ENCODE results near the gene FGF4.

Gene FGF4

DNA sequence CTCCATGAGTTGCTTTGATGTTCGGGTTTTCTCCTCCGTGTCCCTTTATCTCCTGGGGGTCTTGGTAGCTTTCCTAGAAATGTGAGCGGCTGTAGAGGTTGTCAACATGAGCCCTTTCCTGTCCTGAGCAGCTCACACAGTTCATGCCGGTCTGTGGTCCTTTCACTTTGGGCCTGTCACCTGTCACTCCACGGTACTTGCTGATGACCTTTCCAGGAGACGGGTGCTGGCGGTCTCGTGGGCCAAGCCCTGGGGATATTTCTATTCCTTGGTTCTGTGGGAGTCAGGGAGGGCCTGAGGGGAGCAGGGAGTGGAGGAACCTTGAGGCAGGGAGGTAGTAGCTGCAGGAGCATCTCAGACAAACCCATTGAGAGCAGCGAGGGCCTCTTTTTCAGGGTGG, 20.9 kb upstream of the FGF4 start:
- Histone ChIP-seq H3K9me3 (ENCODE audit: control insufficient read depth, low read length) (no peaks in the 10 kb centered on the region), H3K4me1 (ENCODE audit: control insufficient read depth, insufficient read depth, low read length, poor library complexity, severe bottlenecking) (peaks cover 12% of the 10 kb centered on the region), H3K27ac (ENCODE audit: low read depth, low read length, severe bottlenecking) (no peak overlapping the region), H3K36me3 (ENCODE audit: control insufficient read depth, insufficient read depth, low read length) (no peaks in the 10 kb centered on the region), H3K4me3 (ENCODE audit: extremely low read depth, insufficient read depth, low read length, poor library complexity, severe bottlenecking) (no peak overlapping the region)
- 88 to 96% methylated on average over 6 to 9 of the region's 9 CpGs for WGBS, 2 experiments (ENCODE audit: insufficient coverage in 2 of 2)

DNA sequence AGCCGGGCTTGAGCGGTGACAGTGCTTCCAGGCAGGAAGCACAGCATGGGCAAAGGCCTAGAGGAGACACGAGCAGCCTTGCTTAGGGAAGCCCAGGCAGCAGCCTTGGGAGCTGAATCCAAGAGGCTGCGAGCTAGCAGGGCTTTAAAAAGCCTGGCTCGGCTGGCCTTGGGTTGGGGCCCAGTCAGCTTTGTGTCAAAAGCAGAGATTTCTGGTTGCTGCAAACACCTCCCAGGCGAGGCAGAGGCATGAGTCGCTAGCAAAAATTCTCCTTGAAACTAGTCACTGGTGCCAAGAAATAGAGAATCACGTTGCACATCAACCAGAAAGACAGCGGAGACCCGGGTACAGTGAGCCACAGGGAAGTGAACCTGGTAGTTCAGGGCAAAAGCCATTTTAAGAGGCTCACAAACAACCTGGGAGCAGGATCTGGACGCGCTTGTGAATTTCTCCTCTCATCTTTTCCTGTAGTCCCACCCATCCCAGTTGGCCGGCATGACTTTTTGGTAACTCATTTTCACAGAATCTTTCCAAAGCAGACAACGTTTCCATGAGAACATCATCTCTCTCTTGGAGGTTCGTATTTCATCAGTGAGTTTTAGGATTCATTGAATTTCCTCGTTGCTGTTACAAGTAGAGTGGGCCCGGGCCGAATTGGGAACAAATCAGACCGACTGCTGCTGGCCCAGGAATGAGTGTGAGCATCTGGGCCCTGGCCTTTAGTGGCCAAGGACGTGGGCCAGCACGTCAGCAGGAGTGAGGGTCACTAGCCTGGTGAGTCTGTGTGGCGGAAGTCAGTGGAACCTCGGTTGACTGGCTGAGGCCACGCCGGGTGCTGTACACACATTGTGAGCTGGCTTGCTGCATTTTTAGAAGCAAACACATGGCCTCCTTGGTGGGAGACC, 16.4 kb upstream of the FGF4 start:
- 92% methylated on average over 23 to 25 of the region's 25 CpGs for WGBS, 2 experiments (ENCODE audit: insufficient coverage in 2 of 2)
- H3K36me3 ChIP-seq (ENCODE audit: control insufficient read depth, insufficient read depth, low read length), result no peaks in the 10 kb centered on the region

DNA sequence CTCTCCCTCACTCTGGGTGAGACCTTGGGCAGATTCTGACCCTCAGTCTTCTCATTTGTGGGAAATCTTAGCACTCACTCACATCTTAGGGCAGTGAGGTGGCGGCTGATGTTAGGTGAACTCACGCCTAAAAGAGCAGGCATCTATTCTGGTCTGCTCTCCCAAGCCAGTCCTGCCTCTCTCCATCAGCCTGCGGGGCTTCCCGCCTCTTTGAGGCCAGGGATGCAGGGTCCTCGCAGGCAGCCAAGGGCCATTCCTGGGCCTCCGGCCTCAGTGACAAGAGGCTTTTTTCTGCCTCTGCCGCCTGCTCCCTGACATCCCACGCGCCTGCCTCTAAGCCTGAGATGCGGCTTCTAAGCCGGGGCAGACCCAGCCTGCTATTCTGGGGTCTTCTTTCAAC, 13.8 kb upstream of the FGF4 start:
- Histone ChIP-seq H3K4me3 (ENCODE audit: extremely low read depth, insufficient read depth, low read length, poor library complexity, severe bottlenecking) (no peak overlapping the region), H3K36me3 (ENCODE audit: control insufficient read depth, insufficient read depth, low read length) (no peaks in the 10 kb centered on the region), H3K4me1 (ENCODE audit: control insufficient read depth, insufficient read depth, low read length, poor library complexity, severe bottlenecking) (peaks cover 15% of the 10 kb centered on the region), H3K9me3 (ENCODE audit: control insufficient read depth, low read length) (no peaks in the 10 kb centered on the region), H3K27ac (ENCODE audit: low read depth, low read length, severe bottlenecking) (no peak overlapping the region)
- WGBS, 2 experiments (ENCODE audit: insufficient coverage in 2 of 2), result 86 to 95% methylated on average over 9 to 11 of the region's 11 CpGs

More for the DNA sequence above, 16.4 kb upstream of the FGF4 start:
- Histone ChIP-seq H3K27ac (ENCODE audit: low read depth, low read length, severe bottlenecking) (peak overlapping the region; percentile 58), H3K4me3 (ENCODE audit: extremely low read depth, insufficient read depth, low read length, poor library complexity, severe bottlenecking) (no peak overlapping the region), H3K4me1 (ENCODE audit: control insufficient read depth, insufficient read depth, low read length, poor library complexity, severe bottlenecking) (peaks cover 15% of the 10 kb centered on the region), H3K9me3 (ENCODE audit: control insufficient read depth, low read length) (no peaks in the 10 kb centered on the region)

DNA sequence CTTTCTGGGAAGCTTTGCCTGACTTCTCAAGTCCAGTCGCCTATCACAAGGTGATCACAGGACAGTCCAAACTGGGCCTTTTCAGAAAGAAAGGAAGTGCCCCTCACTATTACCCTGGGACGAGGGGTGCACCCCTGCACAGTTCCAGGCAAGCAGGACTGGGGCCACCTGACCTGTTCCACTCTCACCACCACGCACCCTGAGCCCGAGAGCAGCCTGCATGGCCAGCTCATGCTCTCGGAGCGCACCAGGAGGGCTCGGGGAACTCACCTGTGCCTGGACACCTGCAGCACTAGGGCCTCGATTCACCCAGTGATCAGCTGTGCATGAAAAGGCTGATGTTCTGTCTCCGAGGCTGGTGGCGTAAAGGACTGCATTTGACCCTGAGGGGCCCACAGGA, 12.8 kb upstream of the FGF4 start:
- WGBS, 2 experiments (ENCODE audit: insufficient coverage in 2 of 2), result 89 to 96% methylated on average over 8 to 10 of the region's 10 CpGs
- no peaks in the 10 kb centered on the region for H3K9me3 ChIP-seq (ENCODE audit: control insufficient read depth, low read length)

DNA sequence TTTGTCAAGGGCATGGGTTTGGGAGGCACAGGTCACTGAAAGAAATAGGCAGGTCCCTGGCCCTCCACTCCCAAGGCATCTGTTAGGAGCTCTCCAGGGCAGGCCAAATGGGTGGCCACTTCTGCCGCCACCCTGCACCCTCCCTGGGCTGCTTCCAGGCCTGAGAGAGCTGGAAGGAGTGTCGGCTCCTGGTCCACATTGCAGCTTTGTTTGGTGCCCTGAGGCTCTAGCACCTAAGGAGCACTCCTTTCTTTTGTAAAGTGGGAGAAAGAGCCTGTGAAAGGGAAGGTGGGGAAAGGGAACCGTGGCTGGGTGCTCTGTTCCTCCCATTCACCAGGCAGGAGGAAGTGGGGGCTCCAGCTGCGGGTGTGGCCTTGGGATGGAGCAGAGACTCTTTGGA, 12.3 kb upstream of the FGF4 start:
- H3K36me3 ChIP-seq (ENCODE audit: control insufficient read depth, insufficient read depth, low read length), result no peaks in the 10 kb centered on the region
- H3K4me3 ChIP-seq (ENCODE audit: extremely low read depth, insufficient read depth, low read length, poor library complexity, severe bottlenecking), result no peak overlapping the region
- no peaks in the 10 kb centered on the region for H3K9me3 ChIP-seq (ENCODE audit: control insufficient read depth, low read length)
- peaks cover 12% of the 10 kb centered on the region for H3K4me1 ChIP-seq (ENCODE audit: control insufficient read depth, insufficient read depth, low read length, poor library complexity, severe bottlenecking)
- no peak overlapping the region for H3K27ac ChIP-seq (ENCODE audit: low read depth, low read length, severe bottlenecking)
- 38 to 64% methylated on average over 2 of the region's 4 CpGs for WGBS, 2 experiments (ENCODE audit: insufficient coverage in 2 of 2)

More for the DNA sequence above, 12.8 kb upstream of the FGF4 start:
- Histone ChIP-seq H3K4me3 (ENCODE audit: extremely low read depth, insufficient read depth, low read length, poor library complexity, severe bottlenecking) (no peak overlapping the region), H3K27ac (ENCODE audit: low read depth, low read length, severe bottlenecking) (no peak overlapping the region), H3K4me1 (ENCODE audit: control insufficient read depth, insufficient read depth, low read length, poor library complexity, severe bottlenecking) (peaks cover 15% of the 10 kb centered on the region), H3K36me3 (ENCODE audit: control insufficient read depth, insufficient read depth, low read length) (no peaks in the 10 kb centered on the region)

DNA sequence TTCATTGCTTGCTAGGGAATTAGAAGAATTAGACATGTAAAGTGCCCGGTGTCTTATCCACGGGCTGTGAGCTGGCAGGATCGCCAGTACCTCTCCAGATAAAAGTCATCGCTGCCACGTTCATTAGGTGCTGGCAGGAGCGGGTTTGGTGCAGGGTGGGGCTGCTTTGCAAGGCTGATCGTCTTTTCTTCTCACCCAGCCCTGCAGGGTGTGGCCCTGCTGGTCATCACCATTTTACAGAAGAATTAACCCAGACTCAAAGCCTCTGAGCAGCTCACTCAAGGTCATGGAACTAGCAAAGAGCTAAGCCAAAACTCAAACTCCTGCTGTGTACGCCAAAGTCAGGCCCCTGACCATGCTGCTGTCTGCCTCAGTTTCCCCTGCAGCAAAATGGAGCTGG, 6.1 kb upstream of the FGF4 start:
- no peak overlapping the region for H3K27ac ChIP-seq (ENCODE audit: low read depth, low read length, severe bottlenecking)
- H3K4me1 ChIP-seq (ENCODE audit: control insufficient read depth, insufficient read depth, low read length, poor library complexity, severe bottlenecking), result no peaks in the 10 kb centered on the region
- no peak overlapping the region for H3K4me3 ChIP-seq (ENCODE audit: extremely low read depth, insufficient read depth, low read length, poor library complexity, severe bottlenecking)
- 82 to 89% methylated on average over 7 to 8 of the region's 8 CpGs for WGBS, 2 experiments (ENCODE audit: insufficient coverage in 2 of 2)
- H3K36me3 ChIP-seq (ENCODE audit: control insufficient read depth, insufficient read depth, low read length), result no peaks in the 10 kb centered on the region
- no peaks in the 10 kb centered on the region for H3K9me3 ChIP-seq (ENCODE audit: control insufficient read depth, low read length)

DNA sequence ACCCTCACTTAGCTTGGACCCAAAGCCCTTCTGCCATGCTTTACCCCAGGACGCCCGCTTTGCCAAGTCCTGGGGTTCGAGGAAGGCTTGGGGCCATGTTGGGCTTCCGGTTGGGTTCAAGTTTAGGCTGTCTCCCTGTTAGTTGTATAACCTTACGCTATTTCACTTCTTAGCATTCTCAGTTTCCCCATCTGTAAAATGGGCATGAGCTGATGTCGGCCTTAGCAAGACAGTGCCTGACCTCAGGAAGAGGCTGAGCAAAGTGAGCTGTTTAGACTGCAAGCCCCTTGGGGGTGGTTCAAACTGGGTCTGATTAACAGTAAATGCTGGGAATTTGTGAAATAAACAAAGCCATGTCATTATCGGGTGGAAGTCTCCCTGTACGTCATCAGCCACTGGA, 3.2 kb upstream of the FGF4 start:
- no peak overlapping the region for H3K4me3 ChIP-seq (ENCODE audit: extremely low read depth, insufficient read depth, low read length, poor library complexity, severe bottlenecking)
- H3K4me1 ChIP-seq (ENCODE audit: control insufficient read depth, insufficient read depth, low read length, poor library complexity, severe bottlenecking), result no peaks in the 10 kb centered on the region
- no peaks in the 10 kb centered on the region for H3K9me3 ChIP-seq (ENCODE audit: control insufficient read depth, low read length)
- 80 to 90% methylated on average over 6 to 7 of the region's 8 CpGs for WGBS, 2 experiments (ENCODE audit: insufficient coverage in 2 of 2)
- H3K36me3 ChIP-seq (ENCODE audit: control insufficient read depth, insufficient read depth, low read length), result no peaks in the 10 kb centered on the region
- H3K27ac ChIP-seq (ENCODE audit: low read depth, low read length, severe bottlenecking), result no peak overlapping the region

DNA sequence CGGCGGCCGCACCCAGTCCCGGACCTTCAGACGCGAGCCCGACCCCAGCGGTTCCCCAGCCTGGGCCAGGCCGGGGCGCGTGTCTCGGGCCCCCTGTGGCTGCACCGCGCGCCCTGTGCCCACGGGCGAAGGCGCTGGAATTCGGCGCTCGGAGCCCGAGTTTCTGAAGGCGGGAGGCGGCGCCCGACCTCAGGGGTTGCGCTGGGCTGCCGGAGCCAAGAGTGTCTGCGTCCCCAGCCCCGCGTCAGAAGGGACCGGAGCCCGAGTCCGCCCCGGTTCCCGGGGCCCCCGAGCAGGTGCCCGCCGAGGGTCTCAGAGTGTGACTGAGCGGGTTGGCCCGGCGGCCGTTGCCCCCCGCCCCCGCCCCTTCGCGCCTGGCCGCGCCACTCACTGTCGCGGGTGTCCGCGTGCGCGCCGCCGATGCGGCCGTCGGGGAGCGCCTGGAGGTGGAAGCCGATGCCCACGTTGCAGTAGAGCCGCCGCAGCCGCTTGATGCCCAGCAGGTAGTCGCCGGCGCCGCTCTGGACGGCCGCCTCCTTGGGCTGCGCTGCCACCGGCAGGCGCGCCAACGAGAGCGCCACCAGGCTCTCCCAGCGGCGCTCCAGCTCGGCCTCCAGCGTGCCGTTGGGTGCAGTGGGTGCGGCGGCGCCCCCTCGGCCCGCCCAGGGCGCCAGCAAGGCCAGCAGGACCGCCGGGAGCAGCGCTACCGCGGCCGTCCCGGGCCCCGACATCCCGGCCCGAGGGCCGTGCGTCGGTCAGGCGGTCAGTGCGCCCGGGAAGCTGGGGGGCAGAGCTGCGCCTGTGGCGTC, 583 bp downstream of the FGF4 start:
- no peaks in the 10 kb centered on the region for H3K4me1 ChIP-seq (ENCODE audit: control insufficient read depth, insufficient read depth, low read length, poor library complexity, severe bottlenecking)
- no peaks in the 10 kb centered on the region for H3K36me3 ChIP-seq (ENCODE audit: control insufficient read depth, insufficient read depth, low read length)
- no peaks in the 10 kb centered on the region for H3K9me3 ChIP-seq (ENCODE audit: control insufficient read depth, low read length)
- peak overlapping the region; percentile 3 for H3K4me3 ChIP-seq (ENCODE audit: extremely low read depth, insufficient read depth, low read length, poor library complexity, severe bottlenecking)
- 3 to 5% methylated on average over 103 to 106 of the region's 107 CpGs for WGBS, 2 experiments (ENCODE audit: insufficient coverage in 2 of 2)
- no peak overlapping the region for H3K27ac ChIP-seq (ENCODE audit: low read depth, low read length, severe bottlenecking)

DNA sequence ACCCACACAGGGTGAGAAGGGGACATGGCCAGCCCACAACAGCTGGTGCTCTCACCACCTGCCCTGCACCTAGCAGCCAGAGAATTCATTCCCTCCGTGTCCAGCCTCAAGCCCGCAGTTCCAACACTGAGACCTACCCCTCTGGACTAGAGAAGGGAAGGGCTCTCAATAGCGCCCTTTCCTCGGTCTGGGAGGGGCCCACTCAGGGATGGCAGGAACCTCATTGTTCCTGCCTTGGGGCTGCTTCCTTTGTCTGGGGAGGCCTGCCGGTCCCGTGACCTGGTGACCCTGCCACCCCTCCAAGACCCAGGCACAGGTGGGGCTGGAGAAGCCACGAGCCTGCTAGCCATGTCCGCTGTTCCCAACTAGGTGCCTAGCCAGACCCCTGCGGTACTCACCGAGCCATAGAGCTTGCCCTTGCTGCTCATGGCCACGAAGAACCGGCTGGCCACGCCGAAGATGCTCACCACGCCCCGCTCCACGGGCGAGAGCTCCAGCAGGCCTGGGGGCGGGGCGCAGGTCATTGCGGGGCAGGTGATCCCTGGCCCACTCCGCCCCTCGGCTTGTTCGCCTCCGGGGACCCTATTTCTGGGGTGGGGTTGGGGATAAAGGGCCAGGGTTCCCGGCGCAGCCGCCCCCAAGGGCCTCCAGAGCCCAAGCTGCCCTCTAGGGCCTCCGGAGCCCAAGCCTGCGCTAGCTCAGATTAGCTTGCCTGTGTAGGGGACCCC, 1.4 kb downstream of the FGF4 start:
- Histone ChIP-seq H3K36me3 (ENCODE audit: control insufficient read depth, insufficient read depth, low read length) (no peaks in the 10 kb centered on the region), H3K4me1 (ENCODE audit: control insufficient read depth, insufficient read depth, low read length, poor library complexity, severe bottlenecking) (no peaks in the 10 kb centered on the region), H3K4me3 (ENCODE audit: extremely low read depth, insufficient read depth, low read length, poor library complexity, severe bottlenecking) (no peak overlapping the region), H3K9me3 (ENCODE audit: control insufficient read depth, low read length) (no peaks in the 10 kb centered on the region), H3K27ac (ENCODE audit: low read depth, low read length, severe bottlenecking) (no peak overlapping the region)
- WGBS, 2 experiments (ENCODE audit: insufficient coverage in 2 of 2), result 43 to 52% methylated on average over 26 to 28 of the region's 30 CpGs

DNA sequence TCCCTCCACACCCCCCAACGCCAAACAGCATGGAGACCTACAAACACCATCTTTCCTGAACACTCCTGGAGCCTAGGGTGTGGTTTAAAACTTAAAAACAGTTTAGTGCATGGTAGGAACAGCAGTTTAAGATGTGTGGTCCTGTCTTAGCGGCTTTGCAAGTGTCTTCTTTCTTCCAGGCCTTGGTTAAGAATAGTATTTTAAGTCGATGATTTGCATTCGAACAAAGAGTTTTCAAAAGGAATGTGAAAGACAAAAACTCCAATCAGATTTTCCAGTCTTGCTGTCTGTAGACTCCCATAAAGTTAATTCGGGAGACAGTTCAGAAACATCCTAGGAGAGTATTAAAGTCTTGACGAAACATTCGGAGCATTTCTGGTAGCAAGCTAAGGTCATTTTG, 3.7 kb downstream of the FGF4 start:
- H3K36me3 ChIP-seq (ENCODE audit: control insufficient read depth, insufficient read depth, low read length), result no peaks in the 10 kb centered on the region
- no peaks in the 10 kb centered on the region for H3K4me1 ChIP-seq (ENCODE audit: control insufficient read depth, insufficient read depth, low read length, poor library complexity, severe bottlenecking)
- H3K4me3 ChIP-seq (ENCODE audit: extremely low read depth, insufficient read depth, low read length, poor library complexity, severe bottlenecking), result no peak overlapping the region
- WGBS, 2 experiments (ENCODE audit: insufficient coverage in 2 of 2), result 33 to 34% methylated on average over 1 to 5 of the region's 7 CpGs
- no peaks in the 10 kb centered on the region for H3K9me3 ChIP-seq (ENCODE audit: control insufficient read depth, low read length)
- H3K27ac ChIP-seq (ENCODE audit: low read depth, low read length, severe bottlenecking), result no peak overlapping the region

Measured in mesodermal cell (in vitro differentiated cells).